ENCODE data around the gene KHNYN.
"Not testable (repeated sequence)": the region's sequence is repeated elsewhere in the genome, so short reads cannot be mapped to it uniquely, and the experiment has no call there.

Gene KHNYN

DNA sequence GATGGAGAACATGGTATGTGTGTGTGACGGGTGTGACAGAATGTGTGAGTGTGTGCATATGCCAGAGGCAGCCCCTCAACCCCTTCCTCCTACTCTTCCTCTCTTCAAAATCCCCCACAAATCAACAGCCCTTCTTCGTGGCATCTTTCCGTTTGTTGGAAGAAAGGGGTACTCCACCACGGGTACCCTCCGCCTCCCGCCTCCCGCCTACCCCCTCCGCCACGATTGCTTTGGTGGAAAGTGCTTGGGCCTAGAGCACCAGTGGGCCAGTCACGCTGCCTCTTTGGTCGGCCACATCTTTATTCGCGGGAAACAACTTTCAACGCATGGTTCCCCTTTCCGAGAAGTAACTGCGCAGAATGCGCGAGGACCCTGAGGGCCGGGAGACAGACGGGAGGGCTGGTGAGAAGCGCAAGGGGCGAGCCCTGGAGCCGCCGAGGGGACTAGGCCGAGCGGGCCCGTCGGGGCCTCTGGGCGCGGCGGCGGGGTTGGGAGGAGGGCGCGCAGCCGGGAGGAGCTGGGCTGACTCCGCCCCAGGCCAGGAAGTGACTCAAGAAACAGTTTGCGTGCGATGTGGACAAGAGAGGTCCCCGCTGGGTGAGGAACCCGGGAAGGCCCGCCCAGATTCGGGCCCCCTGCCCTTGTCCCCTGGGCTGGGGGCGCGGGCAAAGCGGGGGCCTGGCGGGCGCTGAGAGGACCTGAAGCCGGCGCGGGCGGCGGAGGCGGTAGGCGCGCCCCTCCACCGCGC is at the start of gene KHNYN, which contains the start of gene CBLN3:
KHNYN (plus strand) TSS at position 560 of the 748 bp plus-strand sequence. CDS start 777 bp downstream, outside the sequence.
CBLN3 (minus strand) TSS at position 274 of the 748 bp plus-strand sequence. CDS start 614 bp downstream, outside the sequence.
- H3K4me3 ChIP-seq (ENCODE audit: low read depth, low read length), result peak within 1 kb of the TSS; percentile 75

DNA sequence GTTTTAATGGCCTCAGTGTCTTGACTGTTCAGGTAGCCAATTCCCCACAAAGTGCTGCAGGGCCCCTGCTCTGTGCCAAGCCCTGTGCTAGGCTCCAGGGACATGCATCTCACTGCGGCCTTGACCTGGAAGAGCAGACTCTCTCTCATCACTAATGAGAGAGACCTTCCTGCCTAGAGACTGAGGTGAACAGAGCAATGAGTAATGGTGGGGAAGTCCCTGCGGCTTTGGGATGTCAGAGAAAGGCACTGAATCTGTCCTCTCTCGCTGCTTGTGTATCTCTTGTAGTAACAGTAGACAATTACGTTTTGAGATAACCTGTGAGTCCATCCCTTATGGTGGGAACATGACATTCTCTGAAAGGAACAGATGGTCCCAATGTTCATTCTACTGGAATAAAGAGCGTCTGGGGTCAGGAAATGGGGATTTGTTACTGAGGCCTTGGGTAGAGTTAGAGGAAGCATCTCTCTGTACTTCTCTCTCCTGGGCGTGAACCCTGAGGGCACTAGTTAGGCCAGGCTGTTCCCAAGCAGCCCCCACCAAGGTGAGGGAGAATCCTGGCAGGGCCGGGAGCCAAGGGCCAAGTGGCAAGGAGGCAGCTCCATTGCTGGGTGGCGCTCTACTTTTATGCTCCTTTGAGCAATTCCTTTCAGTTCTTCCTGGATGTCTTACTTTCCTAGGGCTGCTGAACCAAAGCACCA is 48.2 kb upstream of the KHNYN start:
- no peak overlapping the region for H3K4me3 ChIP-seq (ENCODE audit: low read depth, low read length)

DNA sequence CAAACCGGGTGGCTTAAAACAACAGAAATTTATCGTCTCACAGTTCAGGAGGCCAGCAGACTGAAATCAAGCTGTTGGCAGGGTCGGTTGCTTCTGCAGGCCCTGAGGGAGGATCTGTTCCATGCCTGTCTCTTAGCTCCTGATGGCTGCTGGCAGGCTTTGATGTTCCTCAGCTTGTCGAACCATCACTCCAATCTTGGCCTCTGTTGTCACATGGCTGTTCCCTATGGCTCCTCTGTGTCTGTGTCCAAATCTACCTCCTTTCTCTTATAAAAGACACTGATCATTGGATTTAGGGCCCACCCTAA is 47.7 kb upstream of the KHNYN start:
- H3K4me3 ChIP-seq (ENCODE audit: low read depth, low read length), result no peak overlapping the region

DNA sequence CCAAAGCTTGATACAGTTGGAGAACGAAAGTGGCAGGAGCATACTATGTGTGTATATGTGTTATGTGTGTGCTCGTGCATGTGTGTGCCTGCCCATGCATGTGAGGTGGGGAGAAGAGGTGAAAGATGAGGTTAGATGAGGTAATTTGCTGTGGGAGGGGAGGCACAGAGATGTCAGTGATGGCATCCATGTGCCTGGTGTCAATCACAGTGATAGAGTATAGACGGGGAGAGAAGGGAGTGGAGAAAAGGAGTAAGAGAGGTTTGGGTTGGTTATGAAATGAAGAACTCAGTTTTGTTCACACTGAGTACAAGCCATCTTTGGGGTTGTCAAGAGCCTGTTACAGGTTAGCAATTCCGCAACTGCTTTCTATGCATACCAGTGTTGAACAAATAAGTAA is 45.6 kb upstream of the KHNYN start:
- H3K4me3 ChIP-seq (ENCODE audit: low read depth, low read length), result no peak overlapping the region

DNA sequence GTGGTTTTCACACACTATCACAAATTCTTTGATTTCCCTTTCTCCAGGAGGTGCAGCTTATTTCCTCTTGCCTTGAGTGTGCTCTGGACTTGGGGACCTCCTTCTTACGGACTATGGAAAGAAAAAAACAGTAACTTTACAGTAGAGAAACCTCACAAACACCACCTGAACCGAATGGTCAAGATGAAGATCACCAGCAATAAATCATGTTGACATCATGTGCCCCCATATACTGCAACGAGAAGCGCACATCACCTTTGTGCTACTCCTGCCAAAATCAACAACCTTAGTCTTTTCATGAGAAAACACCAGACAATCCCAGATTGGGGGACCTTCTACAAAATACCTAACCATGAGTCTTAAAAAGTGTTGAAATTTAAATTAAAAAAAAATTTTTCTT is 44.2 kb upstream of the KHNYN start:
- no peak overlapping the region for H3K4me3 ChIP-seq (ENCODE audit: low read depth, low read length)

DNA sequence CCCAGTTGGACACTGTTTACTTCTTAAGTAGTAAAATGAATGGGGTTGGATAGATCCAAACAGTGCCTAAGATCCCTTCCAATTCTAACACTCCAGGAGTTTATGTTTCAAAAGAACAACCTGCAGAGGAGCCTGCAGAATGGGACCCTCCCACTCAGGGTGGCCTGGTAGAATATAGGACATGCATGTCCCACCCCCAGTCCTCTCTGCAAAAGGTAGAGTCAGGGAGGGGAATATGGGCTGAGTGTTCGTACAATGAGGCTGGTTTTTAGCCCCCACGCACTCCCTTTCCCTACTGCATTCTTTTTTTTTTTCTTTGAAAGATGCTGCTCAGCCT is 42.8 kb upstream of the KHNYN start:
- no peak overlapping the region for H3K4me3 ChIP-seq (ENCODE audit: low read depth, low read length)

DNA sequence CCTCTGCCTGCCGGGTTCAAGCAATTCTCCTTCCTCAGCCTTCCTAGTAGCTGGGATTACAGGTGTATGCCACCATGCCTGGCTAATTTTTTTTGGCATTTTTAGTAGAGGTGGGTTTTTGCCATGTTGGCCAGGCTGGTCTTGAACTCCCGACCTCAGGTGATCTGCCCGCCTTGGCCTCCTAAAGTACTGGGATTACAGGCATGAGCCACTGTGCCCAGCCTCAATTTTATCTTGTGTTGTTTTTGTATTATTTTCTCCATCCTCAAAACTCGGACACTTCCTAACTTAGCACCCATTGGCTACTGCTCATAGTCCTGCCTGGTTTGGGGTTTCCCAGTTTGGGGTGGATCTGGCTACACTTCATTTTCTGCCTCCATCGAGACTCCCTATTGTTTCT is 42.2 kb upstream of the KHNYN start:
- H3K4me3 ChIP-seq (ENCODE audit: low read depth, low read length), result not testable (repeated sequence)

DNA sequence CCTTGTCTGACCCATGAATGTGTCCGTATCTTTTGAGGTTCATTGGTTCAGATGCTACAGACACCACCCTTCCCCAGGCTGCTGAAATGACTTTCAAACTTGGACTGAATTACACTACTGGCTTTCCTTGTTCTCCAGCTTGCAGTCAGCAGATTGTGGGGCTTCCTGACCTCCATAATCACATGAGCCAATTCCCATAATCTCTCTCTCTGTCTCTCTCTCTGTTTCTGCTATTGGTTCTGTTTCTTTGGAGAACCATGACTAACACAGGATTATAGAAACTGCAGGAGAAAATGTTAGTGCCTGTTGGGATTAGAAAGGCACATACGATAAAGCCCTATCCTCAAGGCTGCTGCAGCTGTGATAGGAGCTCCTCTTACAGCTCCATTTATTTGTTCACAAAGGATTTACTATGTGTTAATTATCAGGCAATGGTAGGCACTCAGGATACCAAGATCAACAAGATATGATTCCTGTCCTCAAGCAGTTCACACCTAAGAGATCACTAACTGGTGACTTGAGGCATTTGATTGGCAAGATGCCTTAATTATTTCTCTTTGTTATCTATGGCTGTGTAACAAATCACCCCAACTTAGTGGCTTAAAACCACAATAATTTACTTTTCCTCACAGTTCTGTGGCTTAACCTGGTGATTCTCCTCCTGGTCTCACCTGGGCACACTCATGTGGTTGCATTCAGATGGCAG is 41.1 kb upstream of the KHNYN start:
- H3K4me3 ChIP-seq (ENCODE audit: low read depth, low read length), result no peak overlapping the region

DNA sequence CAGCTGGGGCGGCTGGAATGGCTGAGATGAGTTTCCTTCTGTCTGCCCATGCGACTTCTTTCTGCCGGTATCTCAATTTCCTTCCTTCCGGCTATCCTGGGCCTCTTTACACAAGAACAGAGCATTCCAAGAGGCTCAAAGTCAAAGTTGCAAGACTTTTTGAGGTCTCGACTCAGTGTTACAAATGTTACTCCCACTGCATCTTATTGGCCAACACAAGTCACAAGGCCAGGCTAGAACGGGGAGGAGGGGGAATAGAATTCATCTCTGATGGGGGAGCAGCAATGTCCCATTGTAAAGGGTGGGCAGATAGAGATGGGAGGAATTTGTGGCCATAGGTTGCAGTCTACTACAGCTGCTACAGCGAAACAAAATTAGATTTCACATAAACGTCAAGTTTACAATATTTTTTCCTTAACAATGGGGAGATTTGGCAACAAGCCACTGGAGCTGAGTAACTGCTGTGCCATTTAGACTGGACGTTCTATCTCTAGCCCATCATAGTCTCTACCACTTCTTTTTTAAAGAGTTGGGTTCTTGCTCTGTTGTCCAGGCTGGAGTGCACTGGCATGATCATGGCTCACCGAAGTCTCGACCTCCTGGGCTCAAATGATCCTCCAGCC is 40.4 kb upstream of the KHNYN start:
- no peak overlapping the region for H3K4me3 ChIP-seq (ENCODE audit: low read depth, low read length)

DNA sequence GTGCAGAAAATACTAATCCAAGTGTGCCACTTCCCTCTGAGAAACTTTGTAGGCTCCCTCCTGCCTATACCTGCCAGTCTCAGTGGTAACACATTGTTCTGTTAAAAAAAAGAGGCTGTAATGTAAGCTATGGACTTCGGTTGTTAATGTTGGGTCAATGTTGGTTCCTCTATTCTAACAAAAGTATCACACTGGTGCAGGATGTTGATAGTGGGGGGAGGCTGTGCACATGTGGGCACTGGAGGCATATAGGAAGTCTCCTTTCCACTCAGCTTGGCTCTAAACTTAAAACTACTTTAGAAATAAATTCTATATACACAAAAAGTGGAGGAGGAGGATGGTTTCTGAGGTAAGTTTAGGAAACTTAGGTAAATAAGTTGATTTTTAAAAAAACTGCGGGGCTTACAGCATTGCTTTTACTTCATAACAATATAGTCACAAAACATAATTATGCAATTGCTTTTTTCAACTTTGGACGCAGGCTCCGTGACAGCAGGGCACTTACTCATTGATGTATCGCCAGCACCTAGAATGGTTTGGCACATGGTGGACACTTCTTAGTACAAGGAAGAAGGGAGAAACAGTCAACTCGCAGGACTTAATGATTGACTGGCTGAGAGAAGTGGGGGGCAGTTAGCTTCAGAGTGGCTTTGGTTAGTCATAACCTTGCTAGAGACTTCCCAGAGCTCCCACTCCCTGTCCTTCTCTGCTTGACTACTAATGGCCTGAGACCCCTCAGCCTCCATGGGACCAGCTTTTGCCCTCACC is 38.9 kb upstream of the KHNYN start:
- no peak overlapping the region for H3K4me3 ChIP-seq (ENCODE audit: low read depth, low read length)

DNA sequence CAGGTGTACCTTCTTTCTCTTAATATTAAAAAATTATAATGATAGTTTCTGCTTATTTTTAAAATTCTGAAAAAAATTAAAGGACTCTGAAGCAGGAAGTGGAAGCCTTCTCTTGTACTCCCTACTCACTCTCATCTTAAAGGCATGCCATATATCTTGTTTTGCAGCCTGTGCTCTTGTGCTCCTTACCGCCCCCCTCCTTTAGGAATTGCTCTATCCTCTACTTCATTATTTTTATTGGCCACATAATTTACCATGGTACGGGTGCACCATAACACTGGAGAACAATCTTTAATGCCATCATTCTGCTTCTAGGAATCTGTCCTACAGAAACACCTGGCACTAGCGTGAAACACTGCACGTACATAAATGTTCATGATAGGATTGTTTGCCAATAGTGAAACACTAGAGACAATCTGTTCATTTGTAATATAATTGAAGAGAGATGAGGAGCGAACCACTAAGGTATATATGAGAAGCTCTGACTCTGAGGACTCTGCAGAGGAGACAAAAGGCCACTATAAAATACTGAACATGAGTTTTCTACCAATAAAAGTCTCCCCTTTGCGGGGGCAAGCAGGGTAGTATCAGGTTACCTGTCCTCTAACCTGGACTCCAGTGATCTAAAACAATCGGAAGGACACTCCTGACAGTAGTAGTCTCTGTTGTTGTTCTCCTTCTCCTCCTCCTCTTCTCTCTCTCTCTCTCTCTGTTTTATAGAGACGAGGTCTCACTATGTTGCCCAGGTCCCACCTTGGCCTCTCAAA is 37.2 kb upstream of the KHNYN start:
- no peak overlapping the region for H3K4me3 ChIP-seq (ENCODE audit: low read depth, low read length)

DNA sequence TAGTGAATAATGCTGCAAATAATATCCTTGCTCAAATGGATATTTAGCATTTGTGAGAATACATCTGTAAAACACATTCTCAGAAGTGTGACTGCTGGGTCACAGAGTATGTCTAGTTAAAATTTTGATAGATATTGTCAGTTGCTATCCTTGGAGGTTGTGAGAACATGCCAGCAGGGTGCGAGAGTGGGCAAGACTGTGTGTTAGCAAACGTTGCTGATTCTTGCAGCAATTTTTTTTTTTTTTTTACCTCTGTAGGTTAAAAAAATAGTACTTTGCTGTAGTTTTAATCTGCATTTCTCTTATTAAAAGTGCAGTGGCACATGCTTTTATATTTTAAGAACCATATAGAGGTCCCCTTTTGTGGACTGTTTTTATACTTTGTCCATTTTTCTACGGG is 35.5 kb upstream of the KHNYN start:
- no peak overlapping the region for H3K4me3 ChIP-seq (ENCODE audit: low read depth, low read length)

DNA sequence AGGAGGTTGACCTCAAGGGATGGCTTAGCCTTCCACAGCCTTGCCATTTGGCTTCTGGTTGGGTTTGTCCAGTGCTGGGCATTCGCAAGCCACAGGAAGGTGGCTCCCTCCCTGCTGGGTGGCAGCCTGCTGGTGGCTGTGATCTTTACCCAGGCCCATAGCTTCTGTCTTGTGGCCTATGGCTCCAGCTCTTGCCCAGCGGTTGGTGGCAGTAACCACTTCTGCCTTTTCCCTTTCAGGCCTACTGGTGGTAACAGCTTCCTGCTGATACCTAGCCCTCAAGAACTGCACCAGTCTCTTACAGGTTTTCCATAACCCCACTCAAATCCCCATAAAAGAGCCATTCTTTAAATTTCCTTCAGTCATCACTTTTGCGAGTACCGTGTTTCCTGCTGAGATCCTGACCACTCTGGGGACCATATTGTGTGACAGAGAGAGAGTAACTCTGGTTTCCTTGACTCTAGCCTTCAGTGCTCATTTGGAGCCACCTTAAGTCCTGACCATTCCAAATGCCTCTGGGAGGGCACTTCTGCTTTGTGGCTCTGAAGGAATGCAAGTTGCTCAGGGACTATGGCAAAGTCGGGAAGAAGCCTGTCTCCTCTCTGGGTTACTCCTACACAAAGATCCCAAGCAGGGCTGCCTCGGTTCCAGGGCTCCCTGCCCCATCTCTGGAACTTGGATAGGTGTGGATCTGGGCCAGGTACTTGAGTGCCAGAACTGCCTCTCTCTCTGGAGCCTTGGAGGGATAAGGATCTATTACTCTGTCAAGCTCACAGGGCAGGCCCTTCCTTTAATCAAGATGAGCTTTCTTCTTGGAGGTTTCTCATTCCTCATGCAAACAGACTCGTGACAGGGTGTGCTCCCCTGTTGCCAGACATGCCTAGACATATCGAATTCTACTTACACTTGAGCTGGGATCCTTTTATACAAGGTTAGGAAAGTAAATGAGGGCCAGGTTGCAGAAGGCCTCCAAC is 33.9 kb upstream of the KHNYN start:
- H3K4me3 ChIP-seq (ENCODE audit: low read depth, low read length), result no peak overlapping the region

DNA sequence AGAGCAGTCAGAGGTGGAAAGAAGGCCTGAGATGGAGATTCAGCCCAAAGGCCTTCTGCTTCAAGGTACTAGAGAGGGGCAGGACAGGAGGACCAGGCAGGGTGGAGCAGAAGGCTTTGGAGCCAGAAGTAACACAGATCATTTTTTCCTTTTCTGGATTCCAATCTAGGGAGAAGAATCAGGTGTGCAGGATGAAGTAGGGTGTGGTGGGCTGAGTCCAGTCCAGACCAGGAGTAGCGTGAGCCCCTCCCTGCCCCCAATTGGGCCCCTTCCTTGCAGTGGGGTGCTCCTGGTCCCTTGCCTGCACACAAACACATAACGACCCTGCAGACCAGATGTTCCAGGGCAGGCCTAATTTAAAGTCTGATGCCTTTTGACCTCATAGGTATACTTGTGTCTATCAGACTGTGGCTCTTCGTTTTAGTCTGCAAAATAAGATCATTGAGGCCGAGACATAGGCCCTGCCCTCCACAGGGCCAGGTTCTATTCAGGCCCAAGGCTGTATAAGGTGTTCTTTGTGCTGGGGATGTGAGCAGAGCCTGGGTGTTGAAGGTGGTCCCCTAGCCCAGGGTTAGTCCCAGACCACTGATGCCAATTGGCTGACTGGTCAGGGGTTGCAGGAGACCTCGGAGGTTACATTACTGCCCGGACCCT is 32.0 kb upstream of the KHNYN start:
- no peak overlapping the region for H3K4me3 ChIP-seq (ENCODE audit: low read depth, low read length)

DNA sequence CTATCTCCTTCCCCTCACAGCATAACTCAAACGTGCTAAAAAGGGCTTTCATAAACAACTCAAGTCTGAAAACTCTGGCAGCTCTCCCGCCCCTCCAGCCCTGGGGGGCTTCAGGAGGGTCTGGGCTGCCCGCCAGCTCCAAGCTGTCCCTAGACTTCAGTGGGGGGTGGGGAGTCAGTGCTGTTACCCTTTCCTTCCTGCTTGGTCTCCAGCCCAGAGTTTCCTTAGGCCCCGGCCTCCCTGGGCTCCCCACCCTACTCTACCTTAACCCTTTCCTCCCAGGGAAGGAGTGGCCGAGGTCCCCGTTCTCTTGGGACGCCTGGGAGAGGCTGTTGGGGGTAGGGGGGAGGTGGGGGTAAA is 31.5 kb upstream of the KHNYN start:
- no peak overlapping the region for H3K4me3 ChIP-seq (ENCODE audit: low read depth, low read length)

DNA sequence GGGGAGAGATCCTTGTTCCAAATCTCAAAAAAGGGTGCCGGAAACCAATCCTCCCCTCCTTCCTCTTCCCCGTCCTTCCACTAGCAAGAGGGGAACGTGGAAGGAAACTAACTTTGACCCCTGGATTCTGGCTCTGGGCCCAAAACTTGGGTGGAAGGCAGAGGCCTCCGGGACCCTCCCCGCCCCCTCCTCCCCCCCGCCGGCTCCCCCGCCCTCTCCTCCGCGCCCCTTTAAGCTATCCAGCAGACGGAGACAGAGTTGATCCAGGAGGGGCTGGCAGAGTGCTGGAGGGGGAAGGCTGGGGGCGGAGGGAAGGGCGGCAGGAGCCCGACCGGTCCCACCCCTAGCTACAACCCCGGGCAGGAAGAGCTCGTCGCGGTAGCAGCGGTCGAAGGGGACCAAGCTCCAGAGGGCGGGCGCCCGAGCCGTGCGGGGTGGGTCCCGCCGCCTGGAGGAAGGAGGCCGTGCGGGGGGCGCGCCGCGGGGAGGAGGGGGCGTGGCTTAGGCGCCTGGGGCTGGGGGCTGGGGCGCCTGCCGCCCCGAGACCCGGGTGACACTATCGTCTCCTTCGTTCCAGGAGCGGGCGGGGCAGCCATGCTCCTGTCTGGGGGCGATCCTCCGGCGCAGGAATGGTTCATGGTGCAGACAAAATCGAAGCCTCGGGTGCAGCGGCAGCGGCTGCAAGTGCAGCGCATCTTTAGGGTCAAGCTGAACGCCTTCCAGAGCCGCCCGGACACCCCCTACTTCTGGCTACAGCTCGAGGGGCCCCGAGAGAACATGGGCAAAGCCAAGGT is 30.9 kb upstream of the KHNYN start, which contains the start of gene NYNRIN:
NYNRIN (plus strand) TSS at position 351 of the 794 bp plus-strand sequence; CDS start at position 595, 244 bp downstream.
- peak within 1 kb of the TSS; percentile 60 for H3K4me3 ChIP-seq (ENCODE audit: low read depth, low read length)

DNA sequence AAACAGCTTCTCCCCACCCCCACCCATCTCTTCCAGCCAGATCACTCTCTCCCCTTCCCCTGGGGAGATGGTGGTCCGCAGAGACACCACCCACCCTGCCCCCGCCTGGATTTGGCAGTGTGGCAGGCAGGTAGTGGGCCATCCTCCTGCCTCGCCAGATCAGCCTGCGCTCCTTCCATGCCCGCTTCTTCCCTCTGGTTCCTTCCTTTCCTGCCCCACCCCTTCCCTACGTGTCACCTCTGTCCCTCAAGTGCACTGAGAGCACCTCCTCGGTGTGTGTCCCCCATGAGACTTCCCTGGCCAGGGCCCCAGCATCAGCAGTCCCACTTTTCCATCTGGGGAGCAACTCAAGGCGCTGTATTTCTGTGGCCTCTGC is 30.3 kb upstream of the KHNYN start:
- H3K4me3 ChIP-seq (ENCODE audit: low read depth, low read length), result peak overlapping the region; percentile 60
